Fibroblast of upper back skin (primary cell): Measurements from ENCODE around the gene APMAP.

ENCODE experiments used
- DNase-seq: peaks from one replicate; pipeline ENCODE4 v3.0.0-alpha.2; 2013

Gene APMAP

GRCh38 chr20:24963672-24964505 is 28.7 kb downstream of the APMAP start:
- no peak for DNase-seq

GRCh38 chr20:24962510-24962909 is 30.0 kb downstream of the APMAP start:
- DNase-seq, result no peak

GRCh38 chr20:24962182-24962492 is 30.4 kb downstream of the APMAP start:
- no peak for DNase-seq

GRCh38 chr20:24961384-24962181 is 31.0 kb downstream of the APMAP start:
- DNase-seq, result no peak

- no peak for DNase-seq
Observed at GRCh38 chr20:24960861-24961260, 31.7 kb downstream of the APMAP start.

- DNase-seq, result no peak
Observed at GRCh38 chr20:24960302-24960801, 32.2 kb downstream of the APMAP start.

GRCh38 chr20:24959591-24960301 is 32.8 kb downstream of the APMAP start:
- no peak for DNase-seq

- DNase-seq, result no peak
Observed at GRCh38 chr20:24958506-24959385, 33.8 kb downstream of the APMAP start.

GRCh38 chr20:24957326-24958016 is 35.1 kb downstream of the APMAP start:
- no peak for DNase-seq

GRCh38 chr20:24956001-24956841 is 36.3 kb downstream of the APMAP start:
- no peak for DNase-seq

- no peak for DNase-seq
Observed at GRCh38 chr20:24955045-24955444, 37.5 kb downstream of the APMAP start.

GRCh38 chr20:24954566-24954965 is 38.0 kb downstream of the APMAP start:
- no peak for DNase-seq

GRCh38 chr20:24954151-24954550 is 38.4 kb downstream of the APMAP start:
- DNase-seq, result no peak

- no peak for DNase-seq
Observed at GRCh38 chr20:24953621-24954133, 38.9 kb downstream of the APMAP start.

GRCh38 chr20:24953209-24953575 is 39.4 kb downstream of the APMAP start:
- no peak for DNase-seq

GRCh38 chr20:24952376-24953208 is 40.0 kb downstream of the APMAP start:
- no peak for DNase-seq

- no peak for DNase-seq
Observed at GRCh38 chr20:24951536-24952083, 40.9 kb downstream of the APMAP start.

GRCh38 chr20:24950836-24951525 is 41.6 kb downstream of the APMAP start:
- no peak for DNase-seq
